Thoracic aorta (tissue), 2 donors: ENCODE results near the gene BTC. TPM values are rescaled to one million over a fixed set of nuclear protein-coding genes. Genes with fewer than 3 reads are reported as not detected.
"Not testable (repeated sequence)": the region's sequence is repeated elsewhere in the genome, so short reads cannot be mapped to it uniquely, and the experiment has no call there.

Experiments used
- ATAC-seq: fragments of 150-250 bp; one replicate; pipeline ENCODE4 v1.8.0; 2017; ENCODE audit warnings: low read depth; ENCODE audit not compliant: insufficient number of reproducible peaks, low FRiP score
- DNase-seq: peaks from one replicate; pipeline ENCODE4 v3.0.0-alpha.2; 2020; ENCODE audit warnings: low spot score
- H3K27ac ChIP-seq, 2 donors: fragments of 200-600 bp; sonication (generic); 1 replicate in 1 of 2; 2 replicates in 1 of 2; pipeline ENCODE4 v1.5.1; 2016; ENCODE audit warnings: mild to moderate bottlenecking in 2 of 2, moderate library complexity in 2 of 2
- H3K27me3 ChIP-seq: fragments of 200-600 bp; sonication (generic); replicated peaks from 2 replicates; pipeline ENCODE4 v1.6.0; 2016; ENCODE audit warnings: mild to moderate bottlenecking; ENCODE audit not compliant: insufficient read depth
- H3K36me3 ChIP-seq: fragments of 200-600 bp; sonication (generic); one replicate; pipeline ENCODE4 v1.5.1; 2016
- H3K4me1 ChIP-seq, 2 donors: fragments of 200-600 bp; sonication (generic); 1 replicate in 1 of 2; 2 replicates in 1 of 2; pipeline versions ENCODE4 v1.5.1 to v1.6.0; 2016; ENCODE audit warnings: low read depth in 2 of 2, mild to moderate bottlenecking in 1 of 2; ENCODE audit not compliant: control insufficient read depth in 1 of 2
- H3K4me3 ChIP-seq: fragments of 200-600 bp; sonication (generic); 2 replicates; pipeline ENCODE4 v1.5.1; 2016; ENCODE audit warnings: mild to moderate bottlenecking
- H3K9me3 ChIP-seq: fragments of 200-600 bp; sonication (generic); 2 replicates; pipeline ENCODE4 v1.5.1; 2016
- CTCF ChIP-seq: fragments of 200-600 bp; sonication (generic); IDR thresholded peaks from one replicate; pipeline ENCODE4 v1.5.1; 2019; ENCODE audit warnings: antibody characterized with exemption
- total RNA-seq, 2 donors: library from RNA; depleted of rRNA; stranded (reverse); fragments of >200 nt; gene quantifications; one replicate each; pipeline versions ENCODE4 v1.1.0 to v1.2.3, GENCODE V29; 2016

BTC gene
- total RNA-seq, 2 donors from 2014 or later = 7.8 to 10.4 TPM

GRCh38 chr4:74822603-74823002 is 28.3 kb upstream of the BTC start:
- H3K27ac ChIP-seq = no peak overlapping the region
- H3K36me3 ChIP-seq = no peaks in the 10 kb centered on the region
- H3K4me1 ChIP-seq = no peaks in the 10 kb centered on the region
- no peaks in the 10 kb centered on the region for H3K27me3 ChIP-seq
- no peak for TF ChIP-seq CTCF
- no peak for DNase-seq
- H3K4me3 ChIP-seq = no peak overlapping the region
- ATAC-seq = no peak
- H3K9me3 ChIP-seq = no peaks in the 10 kb centered on the region

DNA sequence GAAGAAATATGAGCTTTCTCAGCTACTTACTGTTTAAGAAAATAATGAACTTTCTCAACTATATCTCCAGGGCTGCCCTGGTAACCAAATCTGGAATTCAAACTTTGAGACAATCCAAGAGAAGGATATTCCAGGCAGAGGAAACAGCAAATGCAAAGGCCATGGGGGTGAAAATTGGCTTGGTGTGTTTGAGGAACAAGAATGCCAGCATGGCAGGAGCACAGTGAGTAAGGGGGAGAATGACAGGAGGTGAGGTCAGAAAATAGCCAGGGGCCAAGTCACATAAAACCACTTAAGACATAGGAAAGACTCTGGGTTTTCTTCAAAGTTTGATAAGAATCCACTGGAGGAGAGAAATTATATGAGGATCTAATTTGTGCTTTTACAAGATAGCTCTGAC is 27.2 kb upstream of the BTC start:
- no peaks in the 10 kb centered on the region for H3K4me1 ChIP-seq
- H3K4me3 ChIP-seq = no peak overlapping the region
- no peak for TF ChIP-seq CTCF
- H3K9me3 ChIP-seq = no peaks in the 10 kb centered on the region
- H3K36me3 ChIP-seq = no peaks in the 10 kb centered on the region
- no peak overlapping the region for H3K27ac ChIP-seq
- no peak for DNase-seq
- no peaks in the 10 kb centered on the region for H3K27me3 ChIP-seq
- ATAC-seq = no peak

GRCh38 chr4:74814052-74814451 is 19.7 kb upstream of the BTC start:
- Histone ChIP-seq H3K27me3 (no peaks in the 10 kb centered on the region), H3K9me3 (no peaks in the 10 kb centered on the region), H3K36me3 (no peaks in the 10 kb centered on the region), H3K4me1 (no peaks in the 10 kb centered on the region), H3K27ac (no peak overlapping the region), H3K4me3 (no peak overlapping the region)
- DNase-seq = no peak
- no peak for ATAC-seq
- TF ChIP-seq CTCF = no peak

- H3K4me1 ChIP-seq, H3K4me3 ChIP-seq, H3K27me3 ChIP-seq, H3K36me3 ChIP-seq, ATAC-seq, H3K9me3 ChIP-seq, DNase-seq, H3K27ac ChIP-seq: not testable (repeated sequence)
Measured at GRCh38 chr4:74812056-74812455, 17.7 kb upstream of the BTC start.

- Histone ChIP-seq H3K27ac (no peak overlapping the region), H3K27me3 (no peaks in the 10 kb centered on the region), H3K9me3 (no peaks in the 10 kb centered on the region), H3K4me3 (no peak overlapping the region), H3K4me1 (no peaks in the 10 kb centered on the region), H3K36me3 (no peaks in the 10 kb centered on the region)
- DNase-seq (no peak), ATAC-seq (no peak)
- TF ChIP-seq CTCF = no peak
Measured at GRCh38 chr4:74805601-74806000, 11.3 kb upstream of the BTC start.

DNA sequence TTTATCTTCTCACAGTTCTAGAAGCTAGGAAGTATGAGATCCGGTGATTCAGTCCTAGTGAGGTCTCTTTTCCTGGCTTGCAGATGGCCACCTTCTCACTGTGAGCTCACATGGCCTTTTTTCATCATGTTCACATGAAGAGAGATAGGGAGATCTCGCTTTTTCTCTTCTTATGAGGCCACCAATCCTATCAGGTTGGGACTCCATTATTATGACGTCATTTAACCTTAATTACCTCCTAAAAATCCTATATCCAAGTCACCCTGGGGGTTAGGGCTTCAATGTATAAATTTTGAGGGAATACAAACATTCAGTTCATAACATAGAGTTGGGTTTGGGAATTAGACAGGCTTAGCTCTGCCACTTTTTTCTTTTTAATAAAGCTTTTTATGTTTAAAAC is 6.0 kb upstream of the BTC start:
- no peak for ATAC-seq

More for the DNA sequence above, 6.0 kb upstream of the BTC start:
- H3K9me3 ChIP-seq = no peaks in the 10 kb centered on the region
- no peak for TF ChIP-seq CTCF
- H3K4me1 ChIP-seq = no peaks in the 10 kb centered on the region
- no peaks in the 10 kb centered on the region for H3K36me3 ChIP-seq
- H3K27ac ChIP-seq = no peak overlapping the region
- no peak overlapping the region for H3K4me3 ChIP-seq
- no peaks in the 10 kb centered on the region for H3K27me3 ChIP-seq
- no peak for DNase-seq
